ENCODE results near the gene NUP43. TPM values are rescaled to one million over a fixed set of nuclear protein-coding genes. Genes with fewer than 3 reads are reported as not detected.

The NUP43 gene
- polyA plus RNA-seq, 1 donor from 2014 or later = 26.9 TPM

- H3K9ac ChIP-seq (ENCODE audit: low read length) = no peak overlapping the region
- H3K27me3 ChIP-seq (ENCODE audit: insufficient read depth, low read depth, low read length) = no peaks in the 10 kb centered on the region
- no peak overlapping the region for H3K27ac ChIP-seq (ENCODE audit: low read length)
- H3K79me2 ChIP-seq (replicated peaks; ENCODE audit: insufficient read depth, low read length) = peaks cover 51% of the 10 kb centered on the region
- H3K4me3 ChIP-seq (ENCODE audit: low read length) = no peak overlapping the region
- H3K9me3 ChIP-seq (ENCODE audit: low read length) = no peaks in the 10 kb centered on the region
- H2AFZ ChIP-seq (ENCODE audit: low read depth, low read length) = no peak overlapping the region
- no peak overlapping the region for H3K4me2 ChIP-seq (ENCODE audit: low read length)
- H3F3A ChIP-seq (ENCODE audit: insufficient read depth, low read length, poor library complexity, severe bottlenecking) = no peaks in the 10 kb centered on the region
- H3K9me2 ChIP-seq (ENCODE audit: insufficient read depth, low read length) = no peaks in the 10 kb centered on the region
- H3K36me3 ChIP-seq (ENCODE audit: insufficient read depth, low read length) = no peaks in the 10 kb centered on the region
- TF ChIP-seq REST (IDR thresholded peaks at IDR 0.05; ENCODE audit: borderline replicate concordance) (no peak), MXI1 (conservative IDR thresholded peaks at IDR 0.05; ENCODE audit: poor library complexity, severe bottlenecking) (no peak), POLR2AphosphoS5 (IDR thresholded peaks at IDR 0.05) (no peak), TAF1 (IDR thresholded peaks at IDR 0.05; ENCODE audit: low read depth) (no peak), RAD21 (conservative IDR thresholded peaks at IDR 0.05) (no peak), SMC3 (conservative IDR thresholded peaks at IDR 0.05; ENCODE audit: poor library complexity) (no peak), CTCF (IDR thresholded peaks at IDR 0.05; ENCODE audit: poor library complexity, severe bottlenecking) (no peak), EZH2 (IDR thresholded peaks at IDR 0.05; ENCODE audit: borderline replicate concordance, insufficient read depth, low read length, poor library complexity, severe bottlenecking) (no peak), EP300 (conservative IDR thresholded peaks at IDR 0.05; ENCODE audit: poor library complexity, severe bottlenecking) (no peak)
- no peaks in the 10 kb centered on the region for H4K20me1 ChIP-seq (ENCODE audit: insufficient read depth)
These were observed 9.9 kb upstream of the NUP43 start for GRCh38 chr6:149756261-149756636.

DNA sequence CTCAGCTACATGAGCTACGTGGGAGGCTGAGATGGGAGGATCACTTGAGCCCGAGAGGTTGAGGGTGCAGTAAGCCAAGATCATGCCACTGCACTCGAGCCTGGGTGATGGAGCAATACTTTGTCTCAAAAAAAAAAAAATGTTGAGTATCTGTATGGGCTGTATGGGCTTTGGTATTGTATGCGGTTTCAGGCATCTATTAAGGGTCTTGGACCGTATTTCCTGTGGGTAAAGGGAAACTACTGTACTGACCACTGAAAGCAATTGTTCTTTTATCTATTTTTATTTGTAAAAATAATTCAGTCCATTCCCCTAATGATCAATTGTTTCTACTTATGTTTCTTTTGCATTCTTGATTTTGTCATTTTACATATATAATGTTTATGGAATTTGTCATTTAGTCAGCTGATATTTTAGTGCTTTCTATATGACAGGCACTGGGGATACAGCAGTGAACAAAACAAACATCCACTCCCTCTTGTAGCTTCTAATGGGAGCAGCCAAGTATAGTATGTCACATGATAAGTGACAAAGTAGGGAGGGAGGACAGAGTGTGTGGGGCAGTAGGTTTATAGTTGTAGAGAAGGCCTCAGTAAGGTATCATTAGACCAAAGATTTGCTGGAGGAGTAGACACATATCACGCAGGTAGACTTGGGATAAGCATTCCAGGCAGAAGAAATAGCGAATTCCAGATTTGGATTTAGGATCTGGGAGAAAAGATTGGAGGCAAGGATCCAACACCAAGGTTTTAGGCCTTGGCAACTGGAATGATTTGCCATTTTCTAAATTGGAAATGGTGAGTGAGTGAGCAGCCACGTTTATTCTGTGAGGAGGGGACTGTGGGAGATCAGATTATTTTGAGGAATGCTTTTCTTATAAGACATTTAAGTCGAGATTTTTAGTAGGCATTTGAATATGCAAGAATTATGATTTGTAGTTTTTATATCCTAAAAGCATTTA, 9.3 kb upstream of the NUP43 start:
- Histone ChIP-seq H2AFZ (ENCODE audit: low read depth, low read length) (no peak overlapping the region), H3K79me2 (replicated peaks; ENCODE audit: insufficient read depth, low read length) (peaks cover 58% of the 10 kb centered on the region), H3K36me3 (ENCODE audit: insufficient read depth, low read length) (no peaks in the 10 kb centered on the region), H3K27ac (ENCODE audit: low read length) (no peak overlapping the region), H3K9ac (ENCODE audit: low read length) (no peak overlapping the region), H3K9me3 (ENCODE audit: low read length) (no peaks in the 10 kb centered on the region), H3K4me2 (ENCODE audit: low read length) (no peak overlapping the region), H3K4me3 (ENCODE audit: low read length) (no peak overlapping the region), H3K27me3 (ENCODE audit: insufficient read depth, low read depth, low read length) (no peaks in the 10 kb centered on the region), H4K20me1 (ENCODE audit: insufficient read depth) (no peaks in the 10 kb centered on the region), H3K9me2 (ENCODE audit: insufficient read depth, low read length) (no peaks in the 10 kb centered on the region), H3F3A (ENCODE audit: insufficient read depth, low read length, poor library complexity, severe bottlenecking) (peaks cover under 1% of the 10 kb centered on the region)
- TF ChIP-seq RAD21 (conservative IDR thresholded peaks at IDR 0.05) (no peak), REST (IDR thresholded peaks at IDR 0.05; ENCODE audit: borderline replicate concordance) (no peak), SMC3 (conservative IDR thresholded peaks at IDR 0.05; ENCODE audit: poor library complexity) (no peak), EP300 (conservative IDR thresholded peaks at IDR 0.05; ENCODE audit: poor library complexity, severe bottlenecking) (no peak), EZH2 (IDR thresholded peaks at IDR 0.05; ENCODE audit: borderline replicate concordance, insufficient read depth, low read length, poor library complexity, severe bottlenecking) (no peak), MXI1 (conservative IDR thresholded peaks at IDR 0.05; ENCODE audit: poor library complexity, severe bottlenecking) (no peak), POLR2AphosphoS5 (IDR thresholded peaks at IDR 0.05) (no peak), TAF1 (IDR thresholded peaks at IDR 0.05; ENCODE audit: low read depth) (no peak), CTCF (IDR thresholded peaks at IDR 0.05; ENCODE audit: poor library complexity, severe bottlenecking) (no peak)
